Retinal pigment epithelial cell (primary cell): ENCODE measurements around the gene SSTR5.

Experiments used
- DNase-seq: peaks from one replicate; pipeline ENCODE4 v3.0.0-alpha.2; 2010; ENCODE audit warnings: low read depth
- H3K4me3 ChIP-seq: 2 replicates; pipeline ENCODE4 v1.5.1; 2011; ENCODE audit warnings: mild to moderate bottlenecking, low read length, control low read depth, moderate library complexity
- TF ChIP-seq, protein P1 (sequence below): conservative IDR thresholded peaks from 2 replicates; pipeline ENCODE4 v1.5.1; 2011; ENCODE audit warnings: low read depth, low read length, control low read depth, inconsistent platforms

SSTR5 gene

DNA sequence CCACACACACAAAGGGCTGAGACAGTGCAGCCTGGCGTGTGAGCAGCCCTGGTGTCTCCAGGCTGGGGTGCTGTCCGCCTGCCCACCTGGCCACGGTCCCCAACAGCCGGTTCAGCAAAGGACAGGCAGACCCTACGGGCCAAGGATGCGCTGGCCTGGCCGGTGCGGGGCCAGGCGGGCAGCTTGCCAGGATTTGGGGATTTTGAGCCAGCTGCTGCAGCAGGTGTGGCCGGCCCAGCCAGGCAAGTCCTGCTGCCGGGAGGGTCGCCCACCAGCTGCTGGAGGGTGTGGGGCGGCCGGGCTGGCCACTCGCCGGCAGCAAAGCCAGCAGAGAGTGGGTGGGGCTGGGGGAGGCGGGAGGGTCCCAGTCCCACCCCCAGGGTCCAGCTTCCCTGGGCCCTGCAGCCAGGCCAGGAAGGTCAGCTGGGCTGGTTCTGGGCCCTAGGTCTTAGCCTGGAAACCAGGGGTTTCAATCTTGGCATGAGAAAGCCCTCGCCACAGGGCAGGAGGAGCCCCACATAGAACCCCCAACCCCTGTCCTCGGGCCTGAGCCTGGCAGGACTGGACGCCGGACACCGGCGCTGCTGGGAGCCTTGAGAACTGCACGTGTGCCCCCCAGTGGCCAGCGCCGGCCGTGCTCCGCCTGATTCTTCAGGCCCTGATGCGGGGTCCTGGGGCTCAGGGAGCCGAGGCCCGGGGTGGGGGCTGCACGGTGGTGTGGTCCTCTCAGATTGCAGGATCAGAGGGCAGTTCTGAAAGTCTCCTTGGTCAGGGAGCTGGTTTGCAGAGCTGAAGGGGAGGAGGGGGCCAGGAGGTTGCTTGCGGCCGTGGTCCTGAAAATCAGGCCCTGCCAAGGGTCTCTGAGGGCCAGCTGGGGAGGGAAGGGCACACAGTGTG, 17.6 kb upstream of the SSTR5 start:
- TF ChIP-seq, protein P1, sequence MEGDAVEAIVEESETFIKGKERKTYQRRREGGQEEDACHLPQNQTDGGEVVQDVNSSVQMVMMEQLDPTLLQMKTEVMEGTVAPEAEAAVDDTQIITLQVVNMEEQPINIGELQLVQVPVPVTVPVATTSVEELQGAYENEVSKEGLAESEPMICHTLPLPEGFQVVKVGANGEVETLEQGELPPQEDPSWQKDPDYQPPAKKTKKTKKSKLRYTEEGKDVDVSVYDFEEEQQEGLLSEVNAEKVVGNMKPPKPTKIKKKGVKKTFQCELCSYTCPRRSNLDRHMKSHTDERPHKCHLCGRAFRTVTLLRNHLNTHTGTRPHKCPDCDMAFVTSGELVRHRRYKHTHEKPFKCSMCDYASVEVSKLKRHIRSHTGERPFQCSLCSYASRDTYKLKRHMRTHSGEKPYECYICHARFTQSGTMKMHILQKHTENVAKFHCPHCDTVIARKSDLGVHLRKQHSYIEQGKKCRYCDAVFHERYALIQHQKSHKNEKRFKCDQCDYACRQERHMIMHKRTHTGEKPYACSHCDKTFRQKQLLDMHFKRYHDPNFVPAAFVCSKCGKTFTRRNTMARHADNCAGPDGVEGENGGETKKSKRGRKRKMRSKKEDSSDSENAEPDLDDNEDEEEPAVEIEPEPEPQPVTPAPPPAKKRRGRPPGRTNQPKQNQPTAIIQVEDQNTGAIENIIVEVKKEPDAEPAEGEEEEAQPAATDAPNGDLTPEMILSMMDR, result peak; percentile 83

DNA sequence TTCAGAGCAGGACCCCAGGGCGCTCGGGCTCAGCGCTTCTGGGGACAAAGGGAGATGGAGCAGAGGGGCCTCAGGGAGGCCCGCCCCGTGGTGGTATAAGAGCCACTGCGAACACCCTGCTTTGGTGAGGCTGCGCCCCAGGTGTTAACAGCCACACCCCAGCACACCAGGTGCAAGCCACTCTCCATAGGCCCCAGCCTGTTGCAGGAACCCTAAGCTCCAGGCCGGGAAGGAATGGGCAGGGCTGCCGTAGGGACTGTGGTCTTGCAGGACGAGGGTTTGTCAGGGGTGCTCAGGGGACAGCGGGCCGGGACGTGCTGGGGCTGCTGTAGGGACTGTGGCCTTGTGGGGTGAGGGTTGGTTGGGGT, 17.0 kb upstream of the SSTR5 start:
- no peak overlapping the region for H3K4me3 ChIP-seq
- no peak for DNase-seq
- TF ChIP-seq, protein P1, result no peak

More for the DNA sequence above, 17.6 kb upstream of the SSTR5 start:
- no peak for DNase-seq
- H3K4me3 ChIP-seq, result no peak overlapping the region

DNA sequence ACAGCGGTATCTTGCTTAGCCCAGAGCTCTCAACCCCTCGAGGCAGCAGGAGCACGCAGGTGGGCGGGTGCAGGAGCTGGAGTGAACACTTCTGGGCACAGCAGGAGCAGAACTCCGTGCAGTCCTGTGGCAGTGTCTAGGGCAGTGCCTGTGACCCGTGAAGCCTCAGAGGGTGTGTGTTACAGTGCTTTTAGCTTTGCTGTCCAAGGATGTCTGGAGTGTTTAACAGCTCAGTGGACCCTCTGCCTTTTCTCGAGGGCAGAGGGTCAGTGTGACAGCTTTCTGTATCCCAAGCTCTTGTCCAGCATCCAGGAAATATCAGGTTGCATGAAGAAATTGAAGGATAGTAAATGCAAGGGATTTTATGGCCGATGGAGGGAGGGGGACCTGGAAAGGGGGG, 16.4 kb upstream of the SSTR5 start:
- no peak overlapping the region for H3K4me3 ChIP-seq
- DNase-seq, result no peak
- TF ChIP-seq, protein P1, result no peak

DNA sequence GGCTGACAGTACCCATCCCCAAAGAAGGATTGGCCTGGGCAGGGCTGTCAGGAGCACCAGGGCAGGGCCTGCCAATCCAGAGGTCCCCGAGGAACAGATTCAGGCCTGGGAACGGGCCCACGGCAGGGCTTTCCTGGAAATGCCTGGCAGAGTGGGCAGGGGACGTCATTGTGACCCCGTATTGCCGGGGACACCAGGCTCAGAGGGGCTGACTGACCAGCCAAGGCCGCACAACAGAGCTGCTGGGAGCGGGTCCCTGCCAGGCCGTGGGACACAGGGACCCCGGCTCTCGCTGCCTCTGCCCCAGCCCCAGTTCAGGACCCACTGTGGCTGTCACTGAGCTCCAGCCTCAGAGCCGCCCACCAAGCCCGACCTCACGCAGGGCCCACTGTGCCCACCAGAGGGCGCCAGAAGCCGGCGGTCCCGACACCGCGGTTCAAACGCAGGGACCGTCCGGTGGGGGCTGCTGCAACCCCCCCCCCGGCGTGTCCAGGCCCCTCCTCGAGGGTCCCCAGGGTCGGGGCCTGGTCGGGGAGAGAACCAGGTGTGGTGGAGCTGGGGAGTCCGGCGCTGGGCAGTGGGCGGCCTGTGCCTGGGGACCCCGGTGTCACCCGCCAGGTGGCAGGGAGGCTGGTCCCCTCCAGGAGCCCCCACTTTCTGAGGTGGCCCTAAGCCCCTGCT, 15.2 kb upstream of the SSTR5 start:
- TF ChIP-seq, protein P1, result peak; percentile 73
- no peak for DNase-seq
- H3K4me3 ChIP-seq, result no peak overlapping the region

- TF ChIP-seq, protein P1, result no peak
- DNase-seq, result no peak
- no peak overlapping the region for H3K4me3 ChIP-seq
These were observed 14.3 kb upstream of the SSTR5 start for GRCh38 chr16:1058216-1058615.

DNA sequence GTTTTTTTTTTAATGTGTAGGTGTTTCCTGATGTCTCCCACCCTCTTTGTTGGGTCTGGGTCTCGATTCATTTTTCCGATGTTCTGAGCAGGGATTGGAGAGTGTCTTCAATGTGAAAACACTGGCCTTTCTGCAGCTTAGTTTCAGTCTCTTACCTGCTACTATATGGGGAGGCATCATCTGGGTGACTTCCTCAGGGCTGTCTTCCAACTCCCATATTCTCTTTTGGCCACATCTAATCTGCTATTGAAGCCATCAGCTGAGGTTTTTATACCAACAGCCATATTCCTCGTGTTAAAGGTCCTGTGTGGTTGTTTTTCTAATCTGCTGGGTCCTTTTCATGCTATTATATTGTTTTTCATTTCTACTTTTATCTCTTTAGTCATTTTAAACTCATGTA, 13.2 kb upstream of the SSTR5 start:
- TF ChIP-seq, protein P1, result no peak

More for the DNA sequence above, 13.2 kb upstream of the SSTR5 start:
- no peak for DNase-seq
- H3K4me3 ChIP-seq, result no peak overlapping the region
